ENCODE measurements around the gene MRPL50.
A peak's percentile ranks its signal among the peaks of the same experiment; 100 is the strongest.

The MRPL50 gene

DNA sequence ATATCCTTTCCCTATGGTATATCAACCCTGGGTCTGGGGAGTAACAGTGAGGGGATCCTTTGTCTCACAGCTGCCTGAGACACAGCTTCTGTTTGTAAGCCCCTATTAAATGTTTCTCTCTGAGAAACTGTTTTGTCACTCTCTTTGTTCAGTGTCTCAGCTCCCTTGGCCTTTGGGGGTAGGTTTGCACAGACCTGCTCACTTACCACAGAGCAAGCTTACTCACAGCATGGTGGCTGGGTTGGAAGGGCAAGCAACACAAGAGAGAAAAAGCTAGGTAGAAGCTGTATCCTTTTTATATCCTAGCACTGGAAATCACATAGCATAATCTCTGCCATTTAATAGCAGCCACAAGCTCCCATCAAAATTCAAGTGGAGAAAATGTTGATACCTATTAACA lies 18.1 kb downstream of the MRPL50 start:
- no peaks in the 10 kb centered on the region for H3K9me3 ChIP-seq (ENCODE audit: insufficient read depth, low read depth, low read length)
- H2AK5ac ChIP-seq (ENCODE audit: low read length), result no peak overlapping the region
- no peak overlapping the region for H3K4me3 ChIP-seq (ENCODE audit: low read depth, low read length)
- H3K79me2 ChIP-seq (ENCODE audit: control insufficient read depth, insufficient read depth, low read length, poor library complexity), result no peaks in the 10 kb centered on the region
- no peak for DNase-seq
- no peak overlapping the region for H3K23ac ChIP-seq (ENCODE audit: low read length)
- H3K79me1 ChIP-seq (ENCODE audit: low read length), result no peaks in the 10 kb centered on the region
- H3K4ac ChIP-seq (ENCODE audit: low read depth, low read length), result no peak overlapping the region
- no peak overlapping the region for H3K4me2 ChIP-seq (ENCODE audit: low read length)
- no peaks in the 10 kb centered on the region for H3K27me3 ChIP-seq (ENCODE audit: insufficient read depth, low read length)
- H4K12ac ChIP-seq (ENCODE audit: low read depth, low read length), result no peak overlapping the region
- H3K36me3 ChIP-seq (ENCODE audit: control insufficient read depth in 1 of 2, insufficient read depth in 2 of 2, low read length in 2 of 2), result no peaks in the 10 kb centered on the region
- no peak overlapping the region for H2BK12ac ChIP-seq (ENCODE audit: low read length)
- H4K91ac ChIP-seq (ENCODE audit: low read depth, low read length), result no peak overlapping the region
- no peak overlapping the region for H2BK120ac ChIP-seq (ENCODE audit: insufficient read depth, low read length, poor library complexity)
- H3K18ac ChIP-seq (ENCODE audit: low read length), result no peak overlapping the region
- H2BK5ac ChIP-seq (ENCODE audit: low read depth, low read length, poor library complexity), result no peak overlapping the region
- no peak overlapping the region for H4K8ac ChIP-seq (ENCODE audit: low read depth, low read length)
- H3K4me1 ChIP-seq (ENCODE audit: control insufficient read depth in 1 of 2, insufficient read depth in 2 of 2, low read length in 2 of 2), result peaks cover 0 to 3% of the 10 kb centered on the region in 2 experiments
- H3K27ac ChIP-seq (ENCODE audit: low read depth, low read length), result no peak overlapping the region
- H3K9ac ChIP-seq (ENCODE audit: low read length), result no peak overlapping the region
- no peak overlapping the region for H3K14ac ChIP-seq (ENCODE audit: low read length)
- H2AFZ ChIP-seq (ENCODE audit: insufficient read depth, low read length, poor library complexity), result no peak overlapping the region

DNA sequence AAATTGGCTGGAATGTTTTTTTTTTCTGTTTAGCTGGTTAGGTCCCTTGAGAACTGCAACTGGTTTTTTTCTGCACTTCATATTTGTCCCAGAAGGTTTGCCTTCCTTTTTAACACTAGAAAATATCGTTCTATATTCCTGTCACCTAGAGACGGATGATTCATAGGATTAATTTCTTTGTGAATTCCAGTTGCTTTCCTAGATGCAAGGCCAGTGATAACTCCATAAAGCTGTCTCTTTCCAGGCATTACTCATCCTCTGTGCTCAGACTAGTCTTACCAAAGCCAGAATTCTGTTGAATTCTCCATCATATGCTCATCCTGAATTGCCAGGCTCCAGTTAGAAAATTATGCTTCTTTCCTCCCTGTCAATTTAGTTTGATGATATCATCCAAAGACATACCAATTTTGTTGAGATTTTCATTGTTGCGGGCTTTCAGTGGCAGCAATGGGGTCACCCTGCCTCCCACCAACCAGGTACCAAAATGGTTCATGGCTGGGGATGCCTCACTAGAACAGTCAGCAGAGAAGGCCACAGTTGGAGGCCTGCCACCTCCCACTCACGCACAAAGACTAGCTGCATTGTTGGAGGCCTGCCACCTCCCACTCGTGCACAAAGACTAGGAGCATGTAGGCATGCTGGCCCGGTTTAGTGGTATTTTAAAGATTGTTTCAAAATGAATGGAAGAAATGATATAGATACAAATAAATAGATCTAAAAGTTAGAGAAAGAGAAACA lies 22.1 kb downstream of the MRPL50 start:
- Histone ChIP-seq H3K23ac (ENCODE audit: low read length) (no peak overlapping the region), H3K9ac (ENCODE audit: low read length) (no peak overlapping the region), H2BK12ac (ENCODE audit: low read length) (no peak overlapping the region), H3K36me3 (ENCODE audit: control insufficient read depth in 1 of 2, insufficient read depth in 2 of 2, low read length in 2 of 2) (no peaks in the 10 kb centered on the region), H3K27ac (ENCODE audit: low read depth, low read length) (no peak overlapping the region), H3K79me2 (ENCODE audit: control insufficient read depth, insufficient read depth, low read length, poor library complexity) (no peaks in the 10 kb centered on the region), H3K4me3 (ENCODE audit: low read depth, low read length) (no peak overlapping the region), H4K91ac (ENCODE audit: low read depth, low read length) (no peak overlapping the region), H2BK120ac (ENCODE audit: insufficient read depth, low read length, poor library complexity) (no peak overlapping the region), H3K27me3 (ENCODE audit: insufficient read depth, low read length) (no peaks in the 10 kb centered on the region), H2AFZ (ENCODE audit: insufficient read depth, low read length, poor library complexity) (no peak overlapping the region), H3K4me2 (ENCODE audit: low read length) (no peak overlapping the region), H3K18ac (ENCODE audit: low read length) (no peak overlapping the region), H2AK5ac (ENCODE audit: low read length) (no peak overlapping the region), H3K4me1 (ENCODE audit: control insufficient read depth in 1 of 2, insufficient read depth in 2 of 2, low read length in 2 of 2) (peaks cover 0 to 3% of the 10 kb centered on the region in 2 experiments), H3K4ac (ENCODE audit: low read depth, low read length) (no peak overlapping the region), H4K8ac (ENCODE audit: low read depth, low read length) (no peak overlapping the region), H4K12ac (ENCODE audit: low read depth, low read length) (no peak overlapping the region), H3K79me1 (ENCODE audit: low read length) (no peaks in the 10 kb centered on the region), H3K14ac (ENCODE audit: low read length) (no peak overlapping the region), H3K9me3 (ENCODE audit: insufficient read depth, low read depth, low read length) (no peaks in the 10 kb centered on the region), H2BK5ac (ENCODE audit: low read depth, low read length, poor library complexity) (no peak overlapping the region)
- DNase-seq, result peak in 1 of 2 donors; percentile 9
- WGBS (ENCODE audit: extremely low coverage, insufficient coverage, insufficient read length), result no CpG with 5 or more reads among the region's 6 CpGs

DNA sequence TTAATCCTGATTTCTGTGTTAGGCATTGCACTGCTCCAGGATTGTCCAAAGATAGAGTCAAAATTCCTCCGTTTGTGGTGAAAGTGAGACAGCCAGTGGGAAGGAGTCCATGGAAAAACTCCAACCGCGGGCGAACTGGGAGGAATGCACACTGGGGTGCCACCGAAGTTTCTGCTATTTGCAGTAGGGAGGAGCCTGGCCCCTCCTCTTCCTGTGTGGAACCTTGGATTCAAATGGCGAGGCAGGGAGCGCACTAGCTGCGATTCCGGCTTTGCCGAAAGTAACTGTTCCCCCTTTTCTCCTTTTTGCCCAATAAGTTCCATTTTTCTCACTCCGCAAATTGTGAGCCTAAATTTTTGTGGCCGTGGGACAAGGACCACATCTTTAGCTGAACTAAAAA lies 22.9 kb downstream of the MRPL50 start:
- Histone ChIP-seq H3K79me2 (ENCODE audit: control insufficient read depth, insufficient read depth, low read length, poor library complexity) (no peaks in the 10 kb centered on the region), H3K36me3 (ENCODE audit: control insufficient read depth in 1 of 2, insufficient read depth in 2 of 2, low read length in 2 of 2) (no peaks in the 10 kb centered on the region), H3K23ac (ENCODE audit: low read length) (no peak overlapping the region), H3K27ac (ENCODE audit: low read depth, low read length) (no peak overlapping the region), H2BK12ac (ENCODE audit: low read length) (no peak overlapping the region), H3K18ac (ENCODE audit: low read length) (no peak overlapping the region), H4K91ac (ENCODE audit: low read depth, low read length) (no peak overlapping the region), H3K4ac (ENCODE audit: low read depth, low read length) (no peak overlapping the region), H3K9ac (ENCODE audit: low read length) (no peak overlapping the region), H3K4me1 (ENCODE audit: control insufficient read depth in 1 of 2, insufficient read depth in 2 of 2, low read length in 2 of 2) (peaks cover 0 to 3% of the 10 kb centered on the region in 2 experiments), H2AFZ (ENCODE audit: insufficient read depth, low read length, poor library complexity) (no peak overlapping the region), H3K4me3 (ENCODE audit: low read depth, low read length) (no peak overlapping the region), H2BK120ac (ENCODE audit: insufficient read depth, low read length, poor library complexity) (no peak overlapping the region), H4K12ac (ENCODE audit: low read depth, low read length) (no peak overlapping the region), H2BK5ac (ENCODE audit: low read depth, low read length, poor library complexity) (no peak overlapping the region), H3K27me3 (ENCODE audit: insufficient read depth, low read length) (no peaks in the 10 kb centered on the region), H4K8ac (ENCODE audit: low read depth, low read length) (no peak overlapping the region), H3K79me1 (ENCODE audit: low read length) (no peaks in the 10 kb centered on the region), H3K14ac (ENCODE audit: low read length) (no peak overlapping the region), H3K4me2 (ENCODE audit: low read length) (no peak overlapping the region), H3K9me3 (ENCODE audit: insufficient read depth, low read depth, low read length) (no peaks in the 10 kb centered on the region), H2AK5ac (ENCODE audit: low read length) (no peak overlapping the region)
- DNase-seq, result no peak
- WGBS (ENCODE audit: extremely low coverage, insufficient coverage, insufficient read length), result no CpG with 5 or more reads among the region's 12 CpGs

DNA sequence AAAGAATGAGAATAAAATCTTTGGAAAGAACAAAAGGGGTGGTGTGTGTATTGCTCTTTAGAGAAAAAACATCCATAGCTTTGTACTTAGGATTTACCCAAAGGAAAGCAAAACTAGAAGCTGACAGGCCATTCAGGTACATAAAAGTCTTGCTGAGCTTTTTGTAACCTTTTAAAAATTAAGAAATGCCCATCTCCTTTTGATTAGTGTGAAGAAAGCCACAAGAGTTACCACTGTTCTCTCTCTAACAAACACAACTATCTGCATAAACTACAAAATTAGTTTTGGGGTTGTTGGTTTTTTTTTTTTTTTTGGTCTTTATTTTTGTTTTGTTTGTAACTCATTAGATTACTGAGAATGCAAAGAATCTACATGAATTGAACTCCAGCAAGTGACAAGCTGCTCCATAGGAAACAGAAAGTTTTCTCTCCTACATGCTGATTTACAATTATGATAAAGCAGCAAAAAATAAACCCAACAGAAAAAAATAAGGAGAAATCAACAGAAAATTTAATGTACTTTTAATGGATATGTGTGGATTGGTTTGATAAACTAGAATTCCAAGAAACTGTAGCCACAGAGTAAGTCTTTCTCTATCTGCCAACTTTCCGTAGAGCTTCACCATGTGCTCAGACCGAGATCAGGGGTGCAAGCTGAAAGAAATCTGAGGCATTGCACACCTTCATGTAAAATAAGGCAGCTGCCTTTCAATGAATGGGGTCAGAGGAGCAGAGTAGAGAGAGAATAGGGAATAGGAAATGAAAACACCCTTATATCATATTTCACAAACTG lies 25.9 kb downstream of the MRPL50 start:
- no peak overlapping the region for H2BK5ac ChIP-seq (ENCODE audit: low read depth, low read length, poor library complexity)
- H3K18ac ChIP-seq (ENCODE audit: low read length), result no peak overlapping the region
- H3K9me3 ChIP-seq (ENCODE audit: insufficient read depth, low read depth, low read length), result no peaks in the 10 kb centered on the region
- no peak overlapping the region for H3K4me3 ChIP-seq (ENCODE audit: low read depth, low read length)
- no peak overlapping the region for H3K14ac ChIP-seq (ENCODE audit: low read length)
- no peaks in the 10 kb centered on the region for H3K27me3 ChIP-seq (ENCODE audit: insufficient read depth, low read length)
- no peaks in the 10 kb centered on the region for H3K79me2 ChIP-seq (ENCODE audit: control insufficient read depth, insufficient read depth, low read length, poor library complexity)
- no peak overlapping the region for H3K9ac ChIP-seq (ENCODE audit: low read length)
- no peak overlapping the region for H2BK120ac ChIP-seq (ENCODE audit: insufficient read depth, low read length, poor library complexity)
- H4K91ac ChIP-seq (ENCODE audit: low read depth, low read length), result no peak overlapping the region
- no peak overlapping the region for H3K27ac ChIP-seq (ENCODE audit: low read depth, low read length)
- H3K4me2 ChIP-seq (ENCODE audit: low read length), result no peak overlapping the region
- H2AK5ac ChIP-seq (ENCODE audit: low read length), result no peak overlapping the region
- no peak for DNase-seq
- no peaks in the 10 kb centered on the region for H3K4me1 ChIP-seq (ENCODE audit: control insufficient read depth in 1 of 2, insufficient read depth in 2 of 2, low read length in 2 of 2)
- H3K79me1 ChIP-seq (ENCODE audit: low read length), result no peaks in the 10 kb centered on the region
- no CpG with 5 or more reads among the region's 2 CpGs for WGBS (ENCODE audit: extremely low coverage, insufficient coverage, insufficient read length)
- H2BK12ac ChIP-seq (ENCODE audit: low read length), result no peak overlapping the region
- no peaks in the 10 kb centered on the region for H3K36me3 ChIP-seq (ENCODE audit: control insufficient read depth in 1 of 2, insufficient read depth in 2 of 2, low read length in 2 of 2)
- H3K23ac ChIP-seq (ENCODE audit: low read length), result no peak overlapping the region
- H4K8ac ChIP-seq (ENCODE audit: low read depth, low read length), result no peak overlapping the region
- no peak overlapping the region for H2AFZ ChIP-seq (ENCODE audit: insufficient read depth, low read length, poor library complexity)
- H4K12ac ChIP-seq (ENCODE audit: low read depth, low read length), result no peak overlapping the region
- no peak overlapping the region for H3K4ac ChIP-seq (ENCODE audit: low read depth, low read length)

All from trophoblast cell (in vitro differentiated cells and primary cell).